OCI-LY1 (cell line): ENCODE measurements around the gene PCLO.

Experiments used
- CTCF ChIP-seq: fragments of 200-600 bp; sonication (generic), shearing (Covaris generic); IDR thresholded peaks from 2 replicates; pipeline ENCODE4 v1.5.1; 2017; ENCODE audit warnings: mild to moderate bottlenecking, antibody characterized with exemption, low read length, moderate library complexity, mixed read lengths
- EZH2 ChIP-seq: fragments of 200-600 bp; sonication (generic), shearing (Covaris generic); IDR thresholded peaks from 2 replicates; pipeline ENCODE4 v1.8.0; 2017; ENCODE audit warnings: borderline replicate concordance, mixed run types, mild to moderate bottlenecking, antibody characterized with exemption, low read length, moderate library complexity, mixed read lengths

GRCh38 chr7:82760831-82761230 is 401.9 kb downstream of the PCLO start:
- TF ChIP-seq CTCF, result no peak
- no peak for TF ChIP-seq EZH2
